HG03095 (cell line): Measurements from ENCODE around the gene ARFIP2.

Experiments
- ATAC-seq: cut with Tn5 transposase; IDR thresholded peaks from one replicate; pipeline ENCODE4 v1.9.1; 2021; ENCODE audit warnings: moderate library complexity; ENCODE audit not compliant: unreplicated experiment

ARFIP2 gene

GRCh38 chr11:6448574-6448973 is 32.6 kb downstream of the ARFIP2 start:
- ATAC-seq, result no peak

GRCh38 chr11:6443269-6444003 is 37.7 kb downstream of the ARFIP2 start:
- ATAC-seq, result peak; percentile 65

- no peak for ATAC-seq
Observed at GRCh38 chr11:6442441-6442840, 38.7 kb downstream of the ARFIP2 start.

- no peak for ATAC-seq
Observed at GRCh38 chr11:6440906-6441358, 40.2 kb downstream of the ARFIP2 start, which contains the start of gene HPX. Gene HPX (minus strand): TSS chr11:6440987. CDS start chr11:6440963, 24 bp downstream.

- no peak for ATAC-seq
Observed at GRCh38 chr11:6438979-6439571, 42.1 kb downstream of the ARFIP2 start.

GRCh38 chr11:6437993-6438392 is 43.1 kb downstream of the ARFIP2 start:
- ATAC-seq, result no peak

GRCh38 chr11:6437423-6437822 is 43.7 kb downstream of the ARFIP2 start:
- no peak for ATAC-seq

GRCh38 chr11:6433998-6434660 is 47.0 kb downstream of the ARFIP2 start:
- ATAC-seq, result no peak

GRCh38 chr11:6431861-6432260 is 49.3 kb downstream of the ARFIP2 start:
- ATAC-seq, result no peak

- no peak for ATAC-seq
Observed at GRCh38 chr11:6427516-6427915, 53.6 kb downstream of the ARFIP2 start.
